Common myeloid progenitor, CD34-positive (primary cell): Measurements from ENCODE around the gene VSIG4.

Experiments used
- CTCF ChIA-PET: fragments of 350-600 bp; sonication (Branson Sonifier 250); formaldehyde crosslinking; loops from one replicate; lab custom pipeline; 2021; ENCODE audit warnings: antibody characterized with exemption; lab: Charles Lee
- POLR2A ChIA-PET: fragments of 350-600 bp; sonication (Branson Sonifier 250); formaldehyde crosslinking; loops from one replicate; lab custom pipeline; 2021; ENCODE audit warnings: antibody characterized with exemption; lab: Charles Lee
- DNase-seq, 3 donors: peaks; one replicate each; pipeline versions ENCODE4 v3.0.0 to v3.0.0-alpha.2; 2013
- H3K27ac ChIP-seq, 2 experiments: 1 replicate in 1 of 2; 2 replicates in 1 of 2; pipeline ENCODE4 v1.7.0; 2013; ENCODE audit warnings: inconsistent platforms in 2 of 2, low read length in 2 of 2, mild to moderate bottlenecking in 2 of 2, low read depth in 1 of 2, moderate library complexity in 1 of 2; ENCODE audit not compliant: severe bottlenecking in 2 of 2, insufficient read depth in 1 of 2, poor library complexity in 1 of 2
- H3K27me3 ChIP-seq, 5 experiments: replicated peaks in 2 of 5; 1 replicate in 3 of 5; 2 replicates in 2 of 5; pipeline versions ENCODE4 v1.6.1 to v1.7.0; 2013; ENCODE audit warnings: low read length in 4 of 5, mild to moderate bottlenecking in 2 of 5, moderate library complexity in 2 of 5, inconsistent platforms in 1 of 5; ENCODE audit not compliant: insufficient read depth in 5 of 5, control insufficient read depth in 4 of 5
- H3K36me3 ChIP-seq, 4 experiments: 1 replicate in 2 of 4; 2 replicates in 2 of 4; pipeline versions ENCODE4 v1.6.1 to v1.7.0; 2013; ENCODE audit warnings: low read length in 3 of 4, control low read depth in 1 of 4, mild to moderate bottlenecking in 1 of 4; ENCODE audit not compliant: control insufficient read depth in 4 of 4, insufficient read depth in 4 of 4
- H3K4me1 ChIP-seq, 4 experiments: 1 replicate in 3 of 4; 2 replicates in 1 of 4; pipeline versions ENCODE4 v1.6.1 to v1.7.1; 2013; ENCODE audit warnings: low read length in 3 of 4, mild to moderate bottlenecking in 3 of 4, control low read depth in 1 of 4, inconsistent platforms in 1 of 4, moderate library complexity in 1 of 4; ENCODE audit not compliant: control insufficient read depth in 4 of 4, insufficient read depth in 4 of 4; ENCODE audit errors: control extremely low read depth in 1 of 4
- H3K4me3 ChIP-seq, 7 experiments: 1 replicate in 4 of 7; 2 replicates in 3 of 7; pipeline versions ENCODE4 v1.5.1 to v1.7.0; 2013; ENCODE audit warnings: mild to moderate bottlenecking in 7 of 7, low read length in 6 of 7, moderate library complexity in 6 of 7, inconsistent platforms in 2 of 7, low read depth in 2 of 7, control low read depth in 1 of 7; ENCODE audit not compliant: insufficient read depth in 4 of 7, control insufficient read depth in 1 of 7; ENCODE audit errors: extremely low read depth in 1 of 7
- H3K9me3 ChIP-seq, 5 experiments: 1 replicate in 4 of 5; 2 replicates in 1 of 5; pipeline versions ENCODE4 v1.6.1 to v1.7.1; 2013; ENCODE audit warnings: low read length in 4 of 5, mild to moderate bottlenecking in 2 of 5, inconsistent platforms in 1 of 5, low read depth in 1 of 5, moderate library complexity in 1 of 5; ENCODE audit not compliant: control insufficient read depth in 4 of 5, insufficient read depth in 2 of 5; ENCODE audit errors: control extremely low read depth in 1 of 5
- WGBS: methylation state at CpG from one replicate; pipeline ENCODE4 v1.1.5; 2013; ENCODE audit not compliant: insufficient coverage; 5-methylcytosine and 5-hydroxymethylcytosine counted together

Gene VSIG4

DNA sequence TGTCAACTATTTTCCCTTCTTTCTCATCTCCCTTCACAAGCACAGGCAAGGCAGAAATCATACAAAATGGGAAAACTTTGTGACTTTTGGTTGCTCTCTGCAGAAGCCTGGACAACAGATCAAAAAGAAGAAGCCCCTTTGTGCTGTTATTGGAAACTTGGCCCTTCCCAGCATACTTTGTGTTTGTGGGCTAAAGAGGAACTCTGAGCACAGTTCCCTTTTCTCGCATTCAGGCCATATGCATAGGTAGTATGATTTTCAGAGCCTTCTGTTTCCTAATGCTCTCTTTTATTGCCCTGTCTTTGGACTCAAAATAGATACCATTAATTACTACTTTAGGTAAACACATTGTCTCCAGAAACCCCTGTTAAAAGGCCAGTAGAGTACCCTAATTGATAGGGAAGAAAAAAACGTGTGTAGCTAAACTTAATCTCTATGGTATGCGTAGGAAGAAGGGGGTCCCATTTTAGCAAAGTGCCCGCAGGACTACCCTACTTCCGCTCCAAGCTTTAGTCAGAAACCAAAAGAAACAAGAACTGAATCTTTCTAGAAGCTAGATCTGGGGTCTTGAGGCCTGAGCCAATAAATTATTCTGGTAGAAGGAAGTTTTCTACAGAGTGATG is 26.6 kb downstream of the VSIG4 start:
- H3K27ac ChIP-seq: peak overlapping the region; percentile 46 to 90
- no peaks in the 10 kb centered on the region for H3K9me3 ChIP-seq
- H3K36me3 ChIP-seq: peaks cover 0 to 18% (median 6%) of the 10 kb centered on the region in 4 experiments
- ChIA-PET POLR2A (interaction anchor here (7.6 kb wide), 1 partner anchor 14 kb away, joined by 76 read pairs; no protein-coding TSS in a partner anchor), CTCF (interaction anchor here (4.4 to 9.9 kb wide), 2 partner anchors 13 to 25 kb away, joined by 52 to 59 read pairs; no protein-coding TSS in a partner anchor)
- no peaks in the 10 kb centered on the region for H3K27me3 ChIP-seq
- DNase-seq: peak in 2 of 3 donors; percentile 90 to 92
- H3K4me3 ChIP-seq: peak overlapping the region in 4 of 7 experiments; percentile 23 to 89 (median 61)
- WGBS: 0% methylated on average over 3 of the region's 5 CpGs
- peaks cover 63 to 88% (median 81%) of the 10 kb centered on the region in 4 experiments for H3K4me1 ChIP-seq

DNA sequence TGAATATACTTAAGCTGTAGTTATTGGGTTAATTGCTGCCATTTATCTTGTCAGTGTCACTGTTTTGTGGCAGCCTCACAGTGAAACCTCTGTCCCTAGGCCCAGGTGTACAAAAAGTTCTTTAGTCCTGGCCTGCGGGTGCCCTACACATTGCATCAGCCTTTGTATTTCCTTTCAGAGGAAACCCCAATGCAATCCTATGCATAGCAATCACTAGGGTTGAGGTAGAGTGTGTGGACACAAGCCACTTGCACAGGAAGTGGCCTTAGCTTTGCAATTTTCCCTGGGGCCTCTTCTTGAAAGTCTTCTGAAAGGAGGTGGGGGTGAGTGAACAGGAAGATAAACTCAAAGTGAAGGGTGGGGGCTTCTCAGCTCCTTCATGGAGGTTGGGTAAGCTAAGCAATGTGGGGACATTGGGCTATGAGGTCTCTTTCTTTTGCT is 27.8 kb downstream of the VSIG4 start:
- H3K9me3 ChIP-seq: no peaks in the 10 kb centered on the region
- H3K36me3 ChIP-seq: peaks cover 0 to 7% (median 1%) of the 10 kb centered on the region in 4 experiments
- H3K27ac ChIP-seq: peak overlapping the region in 1 of 2 experiments; percentile 67
- WGBS: 0% methylated on average over 1 of the region's 1 CpG
- ChIA-PET POLR2A (interaction anchor here (7.6 kb wide), 1 partner anchor 13 kb away, joined by 76 read pairs; no protein-coding TSS in a partner anchor), CTCF (interaction anchor here (4.4 to 9.9 kb wide), 2 partner anchors 12 to 24 kb away, joined by 52 to 59 read pairs; no protein-coding TSS in a partner anchor)
- peak in 1 of 3 donors; percentile 55 for DNase-seq
- H3K4me1 ChIP-seq: peaks cover 58 to 86% (median 77%) of the 10 kb centered on the region in 4 experiments
- no peaks in the 10 kb centered on the region for H3K27me3 ChIP-seq
- peak overlapping the region in 2 of 7 experiments; percentile 16 to 44 for H3K4me3 ChIP-seq

DNA sequence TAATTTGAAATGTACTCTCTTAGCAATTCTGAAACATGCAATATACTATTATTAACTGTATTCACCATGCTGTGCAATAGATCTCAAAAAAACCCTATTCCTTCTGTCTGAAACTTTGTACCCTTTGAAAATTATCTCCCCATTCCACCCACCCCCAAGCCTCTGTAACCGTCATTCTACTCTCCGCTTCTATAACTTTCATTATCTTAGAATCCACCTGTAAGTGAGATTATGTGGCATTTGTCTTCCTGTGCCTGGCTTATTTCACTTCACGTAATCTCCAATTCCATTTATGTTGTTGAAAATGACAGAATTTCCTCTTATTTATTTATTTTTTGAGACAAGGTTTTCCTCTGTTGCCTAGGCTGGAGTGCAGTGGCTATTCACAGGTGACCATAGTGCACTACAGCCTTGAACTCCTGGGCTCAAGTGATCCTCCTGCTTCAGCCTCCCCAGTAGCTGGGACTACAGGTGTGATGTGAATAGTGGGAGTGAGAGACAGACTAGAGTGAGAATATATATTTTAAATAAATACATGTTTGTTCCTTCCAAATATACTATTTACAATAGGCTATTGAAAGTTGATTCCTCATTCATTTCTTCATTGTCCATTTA is 30.5 kb downstream of the VSIG4 start:
- CTCF ChIA-PET: interaction anchor here (1.1 to 2.0 kb wide), 4 partner anchors 9 to 311 kb away, joined by 4 to 9 read pairs (median 6); no protein-coding TSS in a partner anchor
- peak in 2 of 3 donors; percentile 62 to 75 for DNase-seq
- POLR2A ChIA-PET: interaction anchor here (1.3 kb wide), 1 partner anchor 11 kb away, joined by 3 read pairs; no protein-coding TSS in a partner anchor
- Histone ChIP-seq H3K36me3 (no peaks in the 10 kb centered on the region), H3K9me3 (no peaks in the 10 kb centered on the region), H3K27ac (peak overlapping the region; percentile 33 to 74), H3K27me3 (no peaks in the 10 kb centered on the region), H3K4me3 (peak overlapping the region in 2 of 7 experiments; percentile 1 to 54), H3K4me1 (peaks cover 64 to 89% (median 76%) of the 10 kb centered on the region in 4 experiments)
- WGBS: no CpG with 5 or more reads among the region's 3 CpGs

DNA sequence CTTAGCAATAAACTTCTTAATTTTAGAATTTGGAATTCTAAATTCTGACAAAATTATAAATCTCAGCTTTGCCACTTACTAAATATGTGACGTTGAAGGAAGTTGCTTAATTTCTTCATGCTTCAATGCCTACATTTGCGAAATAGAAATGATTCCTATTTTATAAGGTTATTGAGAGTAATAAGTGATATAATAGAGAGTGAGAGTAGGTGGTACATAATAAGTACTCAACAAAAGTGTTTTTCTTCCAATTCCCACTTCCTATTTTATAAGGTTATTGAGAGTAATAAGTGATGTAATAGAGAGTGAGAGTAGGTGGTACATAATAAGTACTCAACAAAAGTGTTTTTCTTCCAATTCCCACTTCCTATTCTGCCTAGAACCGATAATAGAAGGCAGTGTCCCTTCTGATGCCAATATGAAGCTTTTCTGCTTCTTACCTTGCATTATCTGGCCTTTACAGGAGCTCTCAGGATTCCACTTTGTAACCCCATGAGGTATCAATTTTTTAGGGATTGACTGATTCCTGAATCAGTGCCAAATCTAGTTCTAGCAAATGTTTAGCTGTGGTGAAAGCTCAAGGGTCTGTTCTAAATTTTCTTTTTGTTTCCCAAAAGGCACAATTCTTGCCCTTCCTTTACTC is 31.4 kb downstream of the VSIG4 start:
- ChIA-PET CTCF (interaction anchor here (1.4 to 2.0 kb wide), 3 partner anchors 9 to 12 kb away, joined by 4 to 9 read pairs (median 8); no protein-coding TSS in a partner anchor), POLR2A (interaction anchor here (1.3 kb wide), 1 partner anchor 10 kb away, joined by 3 read pairs; no protein-coding TSS in a partner anchor)
- DNase-seq: no peak
- Histone ChIP-seq H3K36me3 (no peaks in the 10 kb centered on the region), H3K4me1 (peaks cover 65 to 89% (median 76%) of the 10 kb centered on the region in 4 experiments), H3K27ac (peak overlapping the region in 1 of 2 experiments; percentile 74), H3K9me3 (no peaks in the 10 kb centered on the region), H3K4me3 (no peak overlapping the region), H3K27me3 (no peaks in the 10 kb centered on the region)
- WGBS: 17% methylated on average over 1 of the region's 3 CpGs

DNA sequence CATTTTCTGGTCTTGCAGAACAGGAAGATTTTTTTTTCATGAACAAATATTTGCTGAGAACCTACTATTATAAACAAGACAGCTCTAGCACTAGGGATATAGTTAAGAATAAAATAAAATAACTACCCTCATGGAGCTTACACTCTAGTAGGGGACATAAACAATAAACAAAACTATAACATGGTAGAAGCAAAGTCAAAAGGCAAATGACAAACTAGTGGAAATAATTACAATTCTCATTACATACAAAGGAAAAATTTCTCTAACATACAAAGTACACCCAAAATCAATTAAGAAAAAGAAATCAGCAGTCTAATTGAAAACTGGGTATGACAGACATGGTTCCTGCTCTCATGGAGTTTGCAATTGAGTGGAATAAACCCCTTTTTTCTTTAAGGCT is 32.0 kb downstream of the VSIG4 start:
- DNase-seq: no peak
- H3K27me3 ChIP-seq: no peaks in the 10 kb centered on the region
- no peaks in the 10 kb centered on the region for H3K36me3 ChIP-seq
- H3K27ac ChIP-seq: peak overlapping the region in 1 of 2 experiments; percentile 40
- peaks cover 65 to 89% (median 77%) of the 10 kb centered on the region in 4 experiments for H3K4me1 ChIP-seq
- ChIA-PET POLR2A (no interaction called here), CTCF (interaction anchor here (1.4 to 2.0 kb wide), 3 partner anchors 9 to 12 kb away, joined by 4 to 9 read pairs (median 8); no protein-coding TSS in a partner anchor)
- no peaks in the 10 kb centered on the region for H3K9me3 ChIP-seq
- H3K4me3 ChIP-seq: no peak overlapping the region

DNA sequence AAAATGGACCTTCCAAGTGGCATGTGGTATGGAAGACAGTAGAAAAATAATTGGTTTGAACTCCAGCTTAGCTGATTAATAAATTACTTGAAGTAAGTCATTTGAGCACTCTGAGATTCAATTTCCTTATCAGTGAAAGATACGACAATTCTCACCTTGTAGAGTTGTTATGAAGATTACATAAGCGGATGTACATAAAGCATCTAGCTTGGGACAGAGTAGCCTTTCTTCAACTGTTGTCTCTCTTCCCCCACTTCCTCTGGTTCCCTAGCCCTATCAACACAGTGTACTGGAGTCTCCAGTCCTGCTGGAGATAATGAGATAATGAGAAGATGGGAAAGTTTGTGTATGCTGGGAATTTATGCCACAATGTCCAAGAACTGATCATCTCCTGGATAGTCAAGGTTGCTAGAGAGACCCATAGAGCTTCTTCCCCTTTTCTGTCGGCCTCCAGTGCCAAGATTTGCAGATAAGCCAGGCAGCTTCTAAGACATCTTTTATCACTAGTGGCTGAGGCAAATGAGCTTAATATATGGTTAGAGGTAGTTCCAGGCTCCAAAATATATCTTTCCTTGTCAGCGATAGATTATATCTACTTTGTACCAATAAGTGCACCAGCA is 33.9 kb downstream of the VSIG4 start:
- POLR2A ChIA-PET: interaction anchor here (1.8 to 2.1 kb wide), 2 partner anchors 9 to 11 kb away, joined by 8 to 20 read pairs; no protein-coding TSS in a partner anchor
- no peaks in the 10 kb centered on the region for H3K36me3 ChIP-seq
- CTCF ChIA-PET: interaction anchor here (0.7 to 1.3 kb wide), 7 partner anchors 9 to 102 kb away, joined by 3 to 7 read pairs (median 3); no protein-coding TSS in a partner anchor
- no CpG with 5 or more reads among the region's 4 CpGs for WGBS
- no peaks in the 10 kb centered on the region for H3K9me3 ChIP-seq
- H3K27me3 ChIP-seq: no peaks in the 10 kb centered on the region
- peak overlapping the region in 5 of 7 experiments; percentile 6 to 40 (median 11) for H3K4me3 ChIP-seq
- DNase-seq: peak in 2 of 3 donors; percentile 75 to 85
- peaks cover 58 to 89% (median 78%) of the 10 kb centered on the region in 4 experiments for H3K4me1 ChIP-seq
- H3K27ac ChIP-seq: peak overlapping the region; percentile 20 to 75
